Small intestine (tissue), 7 donors: Measurements from ENCODE around the gene ALKAL2. TPM values are rescaled to one million over a fixed set of nuclear protein-coding genes. Genes with fewer than 3 reads are reported as not detected.

ENCODE experiments used
- DNase-seq, 2 donors: peaks; one replicate each; pipeline versions ENCODE4 v3.0.0 to v3.0.0-alpha.2; 2013
- FAIRE-seq: peaks from 2 replicates; lab custom pipeline; 2012; peaks lifted over from hg19 to GRCh38; lab: Jason Lieb, UNC
- H3K27ac ChIP-seq, 3 donors: one replicate each; pipeline ENCODE4 v1.5.1; 2013; ENCODE audit warnings: low read length in 2 of 3, mild to moderate bottlenecking in 2 of 3, control low read depth in 1 of 3, inconsistent platforms in 1 of 3, low read depth in 1 of 3, moderate library complexity in 1 of 3
- H3K27me3 ChIP-seq, 3 donors: one replicate each; pipeline ENCODE4 v1.6.1; 2013; ENCODE audit warnings: low read length in 3 of 3, inconsistent platforms in 1 of 3; ENCODE audit not compliant: control insufficient read depth in 3 of 3, insufficient read depth in 3 of 3
- H3K36me3 ChIP-seq, 3 donors: one replicate each; pipeline ENCODE4 v1.6.1; 2013; ENCODE audit warnings: low read length in 3 of 3, inconsistent platforms in 1 of 3, low read depth in 1 of 3, mild to moderate bottlenecking in 1 of 3, moderate library complexity in 1 of 3; ENCODE audit not compliant: control insufficient read depth in 3 of 3, insufficient read depth in 2 of 3
- H3K4me1 ChIP-seq, 3 donors: one replicate each; pipeline ENCODE4 v1.6.1; 2013; ENCODE audit warnings: low read length in 2 of 3, inconsistent platforms in 1 of 3, low read depth in 1 of 3, mild to moderate bottlenecking in 1 of 3, moderate library complexity in 1 of 3; ENCODE audit not compliant: control insufficient read depth in 3 of 3, insufficient read depth in 2 of 3
- H3K4me3 ChIP-seq, 3 donors: one replicate each; pipeline ENCODE4 v1.5.1; 2013; ENCODE audit warnings: low read length in 3 of 3, control low read depth in 1 of 3, inconsistent platforms in 1 of 3, low read depth in 1 of 3, mild to moderate bottlenecking in 1 of 3, moderate library complexity in 1 of 3
- H3K9me3 ChIP-seq, 2 donors: one replicate each; pipeline ENCODE4 v1.6.1; 2013; ENCODE audit warnings: low read depth in 1 of 2, low read length in 1 of 2; ENCODE audit not compliant: control insufficient read depth in 2 of 2, insufficient read depth in 1 of 2
- whole genome bisulfite sequencing, 3 donors: extraction: QIAGEN DNeasy Blood & Tissue Kit; methylation state at CpG; one replicate each; pipeline ENCODE4 v1.1.7; 2013; 5-methylcytosine and 5-hydroxymethylcytosine counted together
- polyA plus RNA-seq, 4 donors: library from polyadenylated mRNA; stranded (reverse) in 3 of 4; unstranded in 1 of 4; fragments of 200-250 nt in 3 of 4; fragments of 120-200 nt in 1 of 4; gene quantifications; one replicate each; pipeline versions ENCODE4 v1.2.1 to v1.2.3, GENCODE V29; 2013
- donor health status: healthy with polysubstance abuse.
- donor health status: control.
- donor health status: control.
- donor health status: Bipolar disorder and iron deficiency.
- donor health status: healthy.

The ALKAL2 gene
- polyA plus RNA-seq, 4 donors = 0.45 to 3.5 (median 2.8) TPM

- Histone ChIP-seq H3K36me3 (peaks cover 2 to 3% (median 3%) of the 10 kb centered on the region in 3 donors), H3K27me3 (no peaks in the 10 kb centered on the region), H3K27ac (peak overlapping the region; percentile 93 to 97 (median 95)), H3K4me3 (peak overlapping the region; percentile 53 to 94 (median 75)), H3K9me3 (no peaks in the 10 kb centered on the region), H3K4me1 (peaks cover 0 to 30% (median 9%) of the 10 kb centered on the region in 3 donors)
- DNase-seq = peak; percentile 51 to 61
- WGBS, 3 donors = 11 to 25% (median 15%) methylated on average over 42 of the region's 42 CpGs
- no peak for FAIRE-seq
These were observed 24.7 kb downstream of the ALKAL2 start for GRCh38 chr2:263022-263738.

GRCh38 chr2:262117-262516, 25.8 kb downstream of the ALKAL2 start:
- WGBS, 3 donors = 34 to 43% (median 40%) methylated on average over 3 of the region's 3 CpGs
- Histone ChIP-seq H3K4me1 (peaks cover 0 to 30% (median 9%) of the 10 kb centered on the region in 3 donors), H3K27me3 (no peaks in the 10 kb centered on the region), H3K27ac (peak overlapping the region in 2 of 3 donors; percentile 79 to 97), H3K9me3 (no peaks in the 10 kb centered on the region), H3K36me3 (peaks cover 2 to 3% (median 3%) of the 10 kb centered on the region in 3 donors), H3K4me3 (no peak overlapping the region)
- FAIRE-seq = no peak
- peak in 1 of 2 donors; percentile 21 for DNase-seq

GRCh38 chr2:260507-261161, 27.3 kb downstream of the ALKAL2 start:
- Histone ChIP-seq H3K27me3 (no peaks in the 10 kb centered on the region), H3K9me3 (no peaks in the 10 kb centered on the region), H3K36me3 (peaks cover 2 to 3% (median 3%) of the 10 kb centered on the region in 3 donors), H3K4me1 (peaks cover 0 to 22% (median 6%) of the 10 kb centered on the region in 3 donors), H3K27ac (peak overlapping the region in 2 of 3 donors; percentile 45 to 64), H3K4me3 (no peak overlapping the region)
- DNase-seq (peak in 1 of 2 donors; percentile 74), FAIRE-seq (no peak)
- 43 to 53% (median 52%) methylated on average over 6 of the region's 6 CpGs for WGBS, 3 donors

- Histone ChIP-seq H3K27me3 (no peaks in the 10 kb centered on the region), H3K36me3 (peaks cover 2 to 3% (median 3%) of the 10 kb centered on the region in 3 donors), H3K9me3 (no peaks in the 10 kb centered on the region), H3K4me3 (no peak overlapping the region), H3K27ac (peak overlapping the region in 2 of 3 donors; percentile 45 to 64), H3K4me1 (peaks cover 0 to 21% (median 4%) of the 10 kb centered on the region in 3 donors)
- 93 to 98% (median 96%) methylated on average over 2 of the region's 2 CpGs for WGBS, 3 donors
- DNase-seq (no peak), FAIRE-seq (no peak)
These were observed 28.0 kb downstream of the ALKAL2 start for GRCh38 chr2:259789-260331.

GRCh38 chr2:258933-259332, 29.0 kb downstream of the ALKAL2 start:
- no peak for FAIRE-seq
- Histone ChIP-seq H3K4me3 (no peak overlapping the region), H3K9me3 (no peaks in the 10 kb centered on the region), H3K4me1 (peaks cover 0 to 21% (median 4%) of the 10 kb centered on the region in 3 donors), H3K36me3 (peaks cover 2 to 3% (median 3%) of the 10 kb centered on the region in 3 donors), H3K27ac (no peak overlapping the region), H3K27me3 (no peaks in the 10 kb centered on the region)
- 84 to 94% (median 89%) methylated on average over 3 of the region's 3 CpGs for WGBS, 3 donors
- no peak for DNase-seq

- no peak for FAIRE-seq
These were observed 30.0 kb downstream of the ALKAL2 start for GRCh38 chr2:257842-258241.

GRCh38 chr2:257429-257828, 30.5 kb downstream of the ALKAL2 start:
- no peaks in the 10 kb centered on the region for H3K27me3 ChIP-seq
- no peak overlapping the region for H3K4me3 ChIP-seq
- FAIRE-seq = no peak
- 78 to 91% (median 82%) methylated on average over 3 of the region's 3 CpGs for WGBS, 3 donors
- peaks cover 0 to 16% (median 4%) of the 10 kb centered on the region in 3 donors for H3K4me1 ChIP-seq
- H3K27ac ChIP-seq = no peak overlapping the region
- peaks cover 2 to 3% (median 3%) of the 10 kb centered on the region in 3 donors for H3K36me3 ChIP-seq
- H3K9me3 ChIP-seq = no peaks in the 10 kb centered on the region
- no peak for DNase-seq

More at GRCh38 chr2:257842-258241, 30.0 kb downstream of the ALKAL2 start:
- Histone ChIP-seq H3K36me3 (peaks cover 2 to 3% (median 3%) of the 10 kb centered on the region in 3 donors), H3K9me3 (no peaks in the 10 kb centered on the region), H3K27ac (no peak overlapping the region), H3K27me3 (no peaks in the 10 kb centered on the region), H3K4me3 (no peak overlapping the region), H3K4me1 (peaks cover 0 to 18% (median 4%) of the 10 kb centered on the region in 3 donors)
- no peak for DNase-seq
- 94 to 98% (median 97%) methylated on average over 2 of the region's 2 CpGs for WGBS, 3 donors

GRCh38 chr2:256094-256493, 31.8 kb downstream of the ALKAL2 start:
- 64 to 81% (median 76%) methylated on average over 3 of the region's 3 CpGs for WGBS, 3 donors
- peaks cover 2 to 11% (median 6%) of the 10 kb centered on the region in 3 donors for H3K36me3 ChIP-seq
- no peak overlapping the region for H3K27ac ChIP-seq
- H3K4me3 ChIP-seq = no peak overlapping the region
- H3K4me1 ChIP-seq = peaks cover 0 to 10% (median 4%) of the 10 kb centered on the region in 3 donors
- H3K27me3 ChIP-seq = no peaks in the 10 kb centered on the region
- FAIRE-seq = no peak
- no peak for DNase-seq
- H3K9me3 ChIP-seq = no peaks in the 10 kb centered on the region
